ENCODE data around the gene SBSN.

DNA sequence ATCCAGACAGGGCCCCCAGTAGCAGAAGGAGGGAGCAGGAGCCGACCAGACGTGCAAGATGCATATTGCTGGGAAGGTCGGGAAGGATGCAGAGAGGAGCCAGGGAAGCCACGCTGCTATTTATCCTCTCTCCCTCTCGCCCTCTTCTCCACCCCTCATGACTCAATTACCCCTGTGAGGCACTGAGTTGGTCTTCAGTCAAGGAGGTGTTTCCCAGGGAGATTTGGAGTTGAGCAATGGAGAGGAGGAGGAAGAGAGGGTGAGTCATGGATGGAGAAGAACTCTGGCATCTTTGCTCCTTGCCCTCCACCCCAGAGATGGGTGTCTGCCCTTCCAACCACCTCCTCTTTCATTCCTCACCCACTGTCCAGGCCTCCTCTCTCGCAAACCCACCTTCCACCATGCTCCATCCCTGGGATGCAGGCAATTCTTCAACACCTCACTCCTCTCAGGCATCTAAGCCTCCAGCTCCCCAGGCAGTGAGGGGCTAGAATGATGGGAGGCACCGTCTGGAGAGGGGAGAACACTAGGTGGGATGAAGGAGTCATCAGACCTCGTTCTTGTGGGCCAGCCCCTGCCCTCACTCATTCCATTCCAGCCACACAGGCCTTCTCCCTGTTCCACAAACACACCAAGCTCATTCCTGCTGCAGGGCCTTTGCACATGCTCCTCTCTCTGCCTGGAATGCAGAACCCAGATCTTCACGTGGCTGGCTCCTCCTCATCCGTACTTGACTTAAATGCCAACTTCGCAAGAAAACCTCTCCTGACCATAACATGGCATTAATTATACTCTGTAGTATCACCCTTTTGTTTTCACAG, at the start of gene SBSN:
- TF ChIP-seq, protein P1, sequence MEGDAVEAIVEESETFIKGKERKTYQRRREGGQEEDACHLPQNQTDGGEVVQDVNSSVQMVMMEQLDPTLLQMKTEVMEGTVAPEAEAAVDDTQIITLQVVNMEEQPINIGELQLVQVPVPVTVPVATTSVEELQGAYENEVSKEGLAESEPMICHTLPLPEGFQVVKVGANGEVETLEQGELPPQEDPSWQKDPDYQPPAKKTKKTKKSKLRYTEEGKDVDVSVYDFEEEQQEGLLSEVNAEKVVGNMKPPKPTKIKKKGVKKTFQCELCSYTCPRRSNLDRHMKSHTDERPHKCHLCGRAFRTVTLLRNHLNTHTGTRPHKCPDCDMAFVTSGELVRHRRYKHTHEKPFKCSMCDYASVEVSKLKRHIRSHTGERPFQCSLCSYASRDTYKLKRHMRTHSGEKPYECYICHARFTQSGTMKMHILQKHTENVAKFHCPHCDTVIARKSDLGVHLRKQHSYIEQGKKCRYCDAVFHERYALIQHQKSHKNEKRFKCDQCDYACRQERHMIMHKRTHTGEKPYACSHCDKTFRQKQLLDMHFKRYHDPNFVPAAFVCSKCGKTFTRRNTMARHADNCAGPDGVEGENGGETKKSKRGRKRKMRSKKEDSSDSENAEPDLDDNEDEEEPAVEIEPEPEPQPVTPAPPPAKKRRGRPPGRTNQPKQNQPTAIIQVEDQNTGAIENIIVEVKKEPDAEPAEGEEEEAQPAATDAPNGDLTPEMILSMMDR (IDR thresholded peaks at IDR 0.05), result no peak
- TF ChIP-seq EZH2 (IDR thresholded peaks at IDR 0.05; ENCODE audit: borderline replicate concordance, insufficient read depth, low read depth, low read length, poor library complexity, severe bottlenecking), result no peak

Data from B cell (primary cell).